H4 (cell line): ENCODE measurements around the gene GTF2F2. TPM values are rescaled to one million over a fixed set of nuclear protein-coding genes. Genes with fewer than 3 reads are reported as not detected.

ENCODE experiments used
- DNase-seq: peaks from one replicate; pipeline ENCODE4 v3.0.0-alpha.2; 2015; ENCODE audit warnings: low spot score
- total RNA-seq: library from RNA; depleted of rRNA; stranded (reverse); fragments of >200 nt; shearing (Covaris generic); gene quantifications from 2 replicates; pipeline ENCODE4 v1.2.3, GENCODE V29; 2014

GTF2F2 gene
- total RNA-seq, 1 experiment from 2014 or later = 36.5 TPM

DNA sequence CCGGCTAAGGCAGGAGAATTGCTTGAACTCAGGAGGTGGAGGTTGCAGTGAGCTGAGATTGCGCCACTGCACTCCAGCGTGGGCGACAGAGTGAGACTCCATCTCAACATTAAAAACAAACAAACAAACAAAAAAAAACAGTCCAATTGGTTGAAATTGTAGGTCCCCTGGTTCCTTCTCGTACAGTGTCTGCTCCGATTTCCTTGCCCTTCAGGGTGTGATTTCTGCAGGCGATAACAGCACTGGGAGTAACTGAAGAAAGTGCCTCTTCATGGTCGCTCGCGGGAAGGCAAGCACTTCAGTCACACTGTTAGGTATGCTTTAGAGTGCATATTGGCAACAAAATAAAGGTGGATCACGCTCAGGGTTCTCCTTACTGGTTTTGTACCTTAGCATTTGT, 181.0 kb downstream of the GTF2F2 start:
- no peak for DNase-seq

GRCh38 chr13:45302507-45302906, 182.2 kb downstream of the GTF2F2 start:
- no peak for DNase-seq

- no peak for DNase-seq
Measured at GRCh38 chr13:45303026-45303425, 182.7 kb downstream of the GTF2F2 start.

DNA sequence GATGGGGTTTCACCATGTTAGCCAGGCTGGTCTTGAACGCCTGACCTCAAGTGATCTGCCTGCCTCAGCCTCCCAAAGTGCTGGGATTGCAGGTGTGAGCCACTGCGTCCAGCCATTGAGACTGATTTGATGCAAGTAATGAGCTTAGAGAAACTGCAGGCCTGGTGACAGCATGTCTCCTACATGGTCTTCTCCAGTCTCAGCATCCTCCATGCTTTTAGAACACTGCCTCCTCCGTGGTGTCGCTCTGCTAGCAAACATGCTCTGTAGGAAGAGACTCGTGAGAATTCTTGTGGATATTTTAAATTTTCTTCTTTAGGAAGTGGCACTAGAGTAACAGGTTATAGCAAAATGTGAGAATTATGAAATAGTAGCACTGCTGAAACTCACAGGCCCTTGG, 183.6 kb downstream of the GTF2F2 start:
- DNase-seq = no peak

DNA sequence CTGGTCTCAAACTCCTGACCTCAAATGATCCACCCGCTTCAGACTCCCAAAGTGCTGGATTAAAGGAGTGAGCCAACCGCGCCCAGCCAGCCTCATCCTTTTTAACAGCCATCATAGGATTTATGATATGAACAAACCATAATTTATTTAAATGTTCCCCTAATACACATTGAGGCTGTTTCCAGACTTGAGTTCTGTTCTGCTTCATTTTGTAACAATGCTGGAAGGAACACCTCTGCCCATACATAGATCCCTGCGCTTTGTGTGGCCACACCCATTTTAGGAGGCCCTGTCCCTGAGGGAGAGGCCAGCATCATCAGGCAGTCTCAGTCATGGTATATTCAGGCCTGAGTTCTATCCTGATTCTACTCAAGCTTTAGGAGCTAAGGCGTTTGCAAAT, 184.8 kb downstream of the GTF2F2 start:
- DNase-seq = no peak

- DNase-seq = no peak
Measured at GRCh38 chr13:45306966-45307365, 186.7 kb downstream of the GTF2F2 start.

- no peak for DNase-seq
Measured at GRCh38 chr13:45310341-45311131, 190.2 kb downstream of the GTF2F2 start.

DNA sequence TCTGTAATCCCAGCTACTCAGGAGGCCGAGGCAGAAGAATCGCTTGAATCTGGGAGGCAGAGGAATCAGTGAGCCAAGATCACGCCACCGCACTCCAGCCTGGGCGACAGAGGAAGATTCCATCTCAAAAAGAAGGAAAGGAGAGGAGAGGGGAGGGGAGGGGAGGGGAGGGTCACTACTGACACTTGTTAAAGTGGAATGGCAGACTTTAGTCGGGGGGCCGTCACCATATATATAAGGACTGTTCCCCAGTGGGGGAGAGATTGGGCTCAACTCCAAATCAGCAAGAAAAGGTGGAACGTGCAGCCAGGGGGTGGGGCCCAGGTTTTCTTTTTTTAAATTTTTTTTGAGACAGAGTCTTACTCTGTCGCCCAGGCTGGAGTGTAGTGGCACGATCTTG, 194.5 kb downstream of the GTF2F2 start:
- no peak for DNase-seq

GRCh38 chr13:45315520-45316167, 195.3 kb downstream of the GTF2F2 start:
- no peak for DNase-seq

- DNase-seq = no peak
Measured at GRCh38 chr13:45316338-45316737, 196.0 kb downstream of the GTF2F2 start.

DNA sequence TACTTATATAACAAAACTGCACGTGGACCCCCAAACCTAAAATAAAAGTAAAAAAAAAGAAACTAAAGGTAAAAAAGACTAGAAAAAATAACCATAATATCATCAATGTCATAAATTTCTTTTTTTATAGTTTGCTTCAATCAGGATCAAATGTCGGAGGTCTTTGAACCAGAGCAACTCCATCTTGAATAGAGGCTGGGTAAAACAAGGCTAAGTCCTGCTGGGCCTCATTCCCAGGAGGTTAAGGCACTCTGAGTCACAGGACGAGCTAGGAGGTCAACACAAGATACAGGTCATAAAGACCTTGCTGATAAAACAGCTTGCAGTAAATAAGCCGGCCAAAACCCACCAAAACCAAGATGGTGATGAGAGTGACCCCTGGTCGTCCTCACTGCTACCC, 196.7 kb downstream of the GTF2F2 start:
- no peak for DNase-seq

- DNase-seq = no peak
Measured at GRCh38 chr13:45320876-45321629, 200.7 kb downstream of the GTF2F2 start.

- peak; percentile 62 for DNase-seq
Measured at GRCh38 chr13:45325806-45326205, 205.5 kb downstream of the GTF2F2 start.

- DNase-seq = no peak
Measured at GRCh38 chr13:45327253-45327955, 207.1 kb downstream of the GTF2F2 start.

DNA sequence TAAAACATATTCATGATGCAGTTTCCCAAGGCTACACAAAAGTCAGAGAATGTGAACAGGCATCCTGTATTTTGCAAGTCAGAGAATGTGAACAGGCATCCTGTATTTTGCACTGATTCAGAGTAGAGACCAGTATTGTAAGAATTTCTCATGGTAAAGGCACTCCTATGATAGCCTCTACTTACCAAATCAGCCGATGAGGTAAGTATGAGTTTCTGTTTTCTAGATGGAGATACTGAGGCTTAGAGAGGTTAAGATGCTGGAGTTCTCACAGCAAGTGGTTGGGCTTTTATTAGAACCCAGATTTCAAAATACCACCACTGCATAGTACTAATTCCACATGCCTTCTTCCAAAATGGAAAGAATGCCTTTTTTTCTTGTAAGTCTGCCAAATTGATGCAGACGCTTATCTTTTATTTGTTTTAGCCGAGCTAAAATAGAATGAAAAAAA, 208.4 kb downstream of the GTF2F2 start:
- DNase-seq = no peak

- DNase-seq = no peak
Measured at GRCh38 chr13:45331123-45331619, 210.9 kb downstream of the GTF2F2 start.

GRCh38 chr13:45331692-45332035, 211.4 kb downstream of the GTF2F2 start:
- no peak for DNase-seq

DNA sequence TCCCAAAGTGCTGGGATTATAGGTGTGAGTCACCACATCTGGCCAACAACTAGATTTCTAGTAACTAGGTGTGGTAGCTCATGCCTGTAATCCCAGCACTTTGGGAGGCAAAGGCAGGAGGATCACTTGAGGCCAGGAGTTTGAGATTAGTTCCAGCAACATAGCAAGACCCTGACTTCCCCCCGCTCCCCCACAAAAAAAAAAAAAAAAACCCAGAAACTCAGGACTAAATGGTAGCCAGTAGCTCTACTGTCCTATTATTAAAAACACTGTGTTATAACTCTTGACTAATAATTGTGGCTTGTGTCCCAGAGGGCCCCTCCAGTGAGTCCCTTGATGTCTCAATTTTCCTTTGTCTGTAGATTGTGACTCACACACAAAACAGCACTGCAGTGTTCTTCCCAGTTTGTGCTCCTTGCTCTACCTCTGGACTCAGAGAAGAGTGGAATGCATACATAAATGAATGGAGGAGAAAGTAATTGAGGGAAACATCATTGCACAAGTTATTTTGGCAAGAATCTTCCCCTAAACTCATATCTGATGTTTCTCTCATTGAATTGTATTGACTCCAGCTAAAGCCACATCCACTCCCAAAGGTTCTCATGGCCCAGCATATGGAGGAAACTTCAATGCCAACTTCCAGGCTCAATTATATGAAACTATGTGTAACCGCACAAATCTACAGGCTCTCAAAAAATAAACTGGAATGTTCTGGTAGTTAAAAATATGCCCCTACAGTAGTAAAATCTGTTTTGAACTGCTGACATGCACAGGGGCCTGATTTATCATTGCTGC, 211.9 kb downstream of the GTF2F2 start:
- DNase-seq = peak; percentile 63

DNA sequence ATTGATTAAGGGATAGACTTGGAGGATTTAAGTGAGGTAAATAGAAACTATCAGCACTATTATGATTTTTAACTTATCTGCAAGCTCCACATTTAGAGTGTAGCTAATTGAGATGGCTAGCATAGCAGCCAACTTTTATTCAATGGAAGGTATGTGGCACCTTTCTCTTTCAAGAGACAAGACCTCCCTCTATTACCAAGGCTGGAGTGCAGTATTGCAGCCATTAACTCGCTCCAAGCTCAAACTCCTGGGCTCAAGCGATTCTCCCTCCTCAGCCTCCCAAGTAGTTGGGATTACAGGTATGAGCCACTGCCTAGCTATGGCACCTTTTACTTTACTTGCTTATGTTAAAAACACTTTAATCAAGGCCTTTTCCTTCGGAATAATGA, 212.5 kb downstream of the GTF2F2 start:
- DNase-seq = no peak

GRCh38 chr13:45333251-45333976, 213.1 kb downstream of the GTF2F2 start:
- no peak for DNase-seq
